SU-DHL-6 (cell line): Measurements from ENCODE around the gene FBXL3.

Source experiments
- H2AFZ ChIP-seq: fragments of 200-600 bp; sonication (generic); 2 replicates; pipeline ENCODE4 v1.6.1; 2014; ENCODE audit warnings: low read depth, mild to moderate bottlenecking, moderate library complexity, mixed read lengths, antibody characterized with exemption, low read length; ENCODE audit not compliant: severe bottlenecking
- H3F3A ChIP-seq: fragments of 200-600 bp; shearing (Covaris generic); 2 replicates; pipeline ENCODE4 v1.6.0; 2016; ENCODE audit warnings: antibody characterized with exemption, mild to moderate bottlenecking; ENCODE audit not compliant: insufficient read depth
- H3K27ac ChIP-seq: fragments of 200-600 bp; sonication (generic); 2 replicates; pipeline ENCODE4 v1.5.1; 2016; ENCODE audit warnings: low read depth, mild to moderate bottlenecking, low read length, moderate library complexity, mixed read lengths
- H3K27me3 ChIP-seq: fragments of 200-600 bp; sonication (generic), shearing (Covaris generic); 2 replicates; pipeline ENCODE4 v1.6.0; 2014; ENCODE audit warnings: mild to moderate bottlenecking, low read length
- H3K36me3 ChIP-seq: fragments of 200-600 bp; sonication (generic); 2 replicates; pipeline ENCODE4 v1.6.1; 2014; ENCODE audit warnings: mild to moderate bottlenecking, low read length, mixed read lengths
- H3K4me2 ChIP-seq: fragments of 300-600, 200-600 bp; shearing (Covaris generic), sonication (generic); 2 replicates; pipeline ENCODE4 v1.6.0; 2014; ENCODE audit warnings: low read length, low read depth, mild to moderate bottlenecking; ENCODE audit not compliant: poor library complexity, severe bottlenecking
- H3K4me3 ChIP-seq: fragments of 200-600 bp; sonication (generic); 2 replicates; pipeline ENCODE4 v1.5.1; 2014; ENCODE audit warnings: antibody characterized with exemption, low read length, mild to moderate bottlenecking, mixed read lengths; ENCODE audit not compliant: insufficient read depth, poor library complexity, severe bottlenecking
- H3K79me2 ChIP-seq: fragments of 200-600 bp; sonication (generic); 2 replicates; pipeline ENCODE4 v1.6.1; 2014; ENCODE audit warnings: mild to moderate bottlenecking, low read length, moderate library complexity; ENCODE audit not compliant: insufficient read depth
- H3K9ac ChIP-seq: fragments of 200-600 bp; sonication (generic); 2 replicates; pipeline ENCODE4 v1.7.0; 2014; ENCODE audit warnings: mild to moderate bottlenecking, low read length
- H3K9me2 ChIP-seq: fragments of 200-600 bp; sonication (generic); replicated peaks from 2 replicates; pipeline ENCODE4 v1.6.1; 2014; ENCODE audit warnings: low read length; ENCODE audit not compliant: insufficient read depth
- H3K9me3 ChIP-seq: fragments of 200-600 bp; sonication (generic); 2 replicates; pipeline ENCODE4 v1.6.1; 2014; ENCODE audit warnings: low read length, mixed read lengths; ENCODE audit not compliant: insufficient read depth
- H4K20me1 ChIP-seq: fragments of 200-600 bp; sonication (generic); 2 replicates; pipeline ENCODE4 v1.6.1; 2014; ENCODE audit warnings: low read depth, mild to moderate bottlenecking, antibody characterized with exemption, low read length, moderate library complexity, mixed read lengths
- EZH2phosphoT487 ChIP-seq: fragments of 200-600 bp; sonication (generic), shearing (Covaris generic); conservative IDR thresholded peaks from 2 replicates; pipeline ENCODE4 v1.6.1; 2018; ENCODE audit warnings: mild to moderate bottlenecking, antibody characterized with exemption, low read length, moderate library complexity, mixed read lengths
- TF ChIP-seq, protein P1 (sequence below): fragments of 200-600 bp; sonication (generic); IDR thresholded peaks from one replicate; pipeline ENCODE4 v1.5.1; 2017; ENCODE audit warnings: antibody characterized with exemption, mild to moderate bottlenecking, low read length, moderate library complexity; ENCODE audit not compliant: insufficient read depth, poor library complexity, severe bottlenecking

Gene FBXL3

GRCh38 chr13:77042566-77043177 is 15.7 kb upstream of the FBXL3 start:
- no peaks in the 10 kb centered on the region for H3K9me2 ChIP-seq
- no peak overlapping the region for H2AFZ ChIP-seq
- peaks cover 16% of the 10 kb centered on the region for H3K36me3 ChIP-seq
- TF ChIP-seq, protein P1, sequence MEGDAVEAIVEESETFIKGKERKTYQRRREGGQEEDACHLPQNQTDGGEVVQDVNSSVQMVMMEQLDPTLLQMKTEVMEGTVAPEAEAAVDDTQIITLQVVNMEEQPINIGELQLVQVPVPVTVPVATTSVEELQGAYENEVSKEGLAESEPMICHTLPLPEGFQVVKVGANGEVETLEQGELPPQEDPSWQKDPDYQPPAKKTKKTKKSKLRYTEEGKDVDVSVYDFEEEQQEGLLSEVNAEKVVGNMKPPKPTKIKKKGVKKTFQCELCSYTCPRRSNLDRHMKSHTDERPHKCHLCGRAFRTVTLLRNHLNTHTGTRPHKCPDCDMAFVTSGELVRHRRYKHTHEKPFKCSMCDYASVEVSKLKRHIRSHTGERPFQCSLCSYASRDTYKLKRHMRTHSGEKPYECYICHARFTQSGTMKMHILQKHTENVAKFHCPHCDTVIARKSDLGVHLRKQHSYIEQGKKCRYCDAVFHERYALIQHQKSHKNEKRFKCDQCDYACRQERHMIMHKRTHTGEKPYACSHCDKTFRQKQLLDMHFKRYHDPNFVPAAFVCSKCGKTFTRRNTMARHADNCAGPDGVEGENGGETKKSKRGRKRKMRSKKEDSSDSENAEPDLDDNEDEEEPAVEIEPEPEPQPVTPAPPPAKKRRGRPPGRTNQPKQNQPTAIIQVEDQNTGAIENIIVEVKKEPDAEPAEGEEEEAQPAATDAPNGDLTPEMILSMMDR, result no peak
- TF ChIP-seq EZH2phosphoT487, result no peak
- H4K20me1 ChIP-seq, result no peaks in the 10 kb centered on the region
- no peak overlapping the region for H3K9ac ChIP-seq
- H3F3A ChIP-seq, result peaks cover 8% of the 10 kb centered on the region; the same call in 1 of the 2 replicates
- no peak overlapping the region for H3K4me2 ChIP-seq
- no peak overlapping the region for H3K27ac ChIP-seq
- H3K9me3 ChIP-seq, result no peaks in the 10 kb centered on the region
- H3K4me3 ChIP-seq, result no peak overlapping the region
- no peaks in the 10 kb centered on the region for H3K79me2 ChIP-seq
- H3K27me3 ChIP-seq, result no peaks in the 10 kb centered on the region

GRCh38 chr13:77040835-77041234 is 13.9 kb upstream of the FBXL3 start:
- Histone ChIP-seq H3K36me3 (peaks cover 16% of the 10 kb centered on the region), H3K9me2 (no peaks in the 10 kb centered on the region), H3K27me3 (no peaks in the 10 kb centered on the region), H3K4me2 (no peak overlapping the region), H3K79me2 (no peaks in the 10 kb centered on the region), H3K4me3 (no peak overlapping the region), H4K20me1 (no peaks in the 10 kb centered on the region), H3K27ac (no peak overlapping the region), H2AFZ (no peak overlapping the region), H3K9ac (no peak overlapping the region), H3F3A (peaks cover 8% of the 10 kb centered on the region; the same call in 1 of the 2 replicates), H3K9me3 (no peaks in the 10 kb centered on the region)
- TF ChIP-seq EZH2phosphoT487, result no peak
- TF ChIP-seq, protein P1, result no peak

- Histone ChIP-seq H3K27me3 (no peaks in the 10 kb centered on the region), H3K9ac (no peak overlapping the region), H3K9me2 (no peaks in the 10 kb centered on the region), H3F3A (peaks cover 8% of the 10 kb centered on the region; the same call in 1 of the 2 replicates), H3K4me3 (no peak overlapping the region), H2AFZ (no peak overlapping the region), H3K36me3 (peaks cover 9% of the 10 kb centered on the region), H3K9me3 (no peaks in the 10 kb centered on the region), H3K27ac (no peak overlapping the region), H3K79me2 (no peaks in the 10 kb centered on the region), H4K20me1 (no peaks in the 10 kb centered on the region), H3K4me2 (no peak overlapping the region)
- TF ChIP-seq, protein P1, result no peak
Measured at GRCh38 chr13:77040076-77040475, 13.1 kb upstream of the FBXL3 start.
